ENCODE data around the gene ATPAF2. TPM values are rescaled to one million over a fixed set of nuclear protein-coding genes. Genes with fewer than 3 reads are reported as not detected.

ATPAF2 gene
- total RNA-seq, 4 donors from 2014 or later, result 8.3 to 19.9 (median 12.3) TPM

DNA sequence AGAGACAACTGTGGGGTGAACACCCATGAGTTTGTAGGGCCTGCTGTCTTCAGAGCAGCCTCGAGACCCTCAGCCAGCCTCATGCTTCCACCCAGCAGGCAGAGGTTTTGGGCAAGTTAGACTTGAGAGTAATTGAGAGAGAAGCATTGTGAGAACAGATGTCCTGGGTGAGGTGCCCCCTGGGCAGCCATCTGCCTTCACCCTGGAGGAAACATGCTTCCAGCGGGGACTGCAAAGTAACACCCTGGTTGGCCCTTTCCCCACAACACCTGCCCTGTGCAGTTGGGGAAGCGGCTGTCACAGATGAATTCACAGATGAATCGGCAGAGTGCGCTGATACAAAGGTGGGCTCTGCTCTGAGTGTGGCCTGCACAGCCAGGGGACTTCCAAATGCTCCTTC, 23.4 kb downstream of the ATPAF2 start:
- Histone ChIP-seq H3K27me3 (no peaks in the 10 kb centered on the region), H3K36me3 (peaks cover 0 to 56% of the 10 kb centered on the region in 2 donors), H3K27ac (no peak overlapping the region), H3K9me3 (no peaks in the 10 kb centered on the region), H3K4me3 (no peak overlapping the region), H3K4me1 (peaks cover 0 to 6% (median 0%) of the 10 kb centered on the region in 3 donors)
- TF ChIP-seq POLR2AphosphoS5 (IDR thresholded peaks at IDR 0.05) (no peak), POLR2A (IDR thresholded peaks at IDR 0.05) (no peak), EP300 (IDR thresholded peaks at IDR 0.05) (no peak)
- TF ChIP-seq, protein P1, sequence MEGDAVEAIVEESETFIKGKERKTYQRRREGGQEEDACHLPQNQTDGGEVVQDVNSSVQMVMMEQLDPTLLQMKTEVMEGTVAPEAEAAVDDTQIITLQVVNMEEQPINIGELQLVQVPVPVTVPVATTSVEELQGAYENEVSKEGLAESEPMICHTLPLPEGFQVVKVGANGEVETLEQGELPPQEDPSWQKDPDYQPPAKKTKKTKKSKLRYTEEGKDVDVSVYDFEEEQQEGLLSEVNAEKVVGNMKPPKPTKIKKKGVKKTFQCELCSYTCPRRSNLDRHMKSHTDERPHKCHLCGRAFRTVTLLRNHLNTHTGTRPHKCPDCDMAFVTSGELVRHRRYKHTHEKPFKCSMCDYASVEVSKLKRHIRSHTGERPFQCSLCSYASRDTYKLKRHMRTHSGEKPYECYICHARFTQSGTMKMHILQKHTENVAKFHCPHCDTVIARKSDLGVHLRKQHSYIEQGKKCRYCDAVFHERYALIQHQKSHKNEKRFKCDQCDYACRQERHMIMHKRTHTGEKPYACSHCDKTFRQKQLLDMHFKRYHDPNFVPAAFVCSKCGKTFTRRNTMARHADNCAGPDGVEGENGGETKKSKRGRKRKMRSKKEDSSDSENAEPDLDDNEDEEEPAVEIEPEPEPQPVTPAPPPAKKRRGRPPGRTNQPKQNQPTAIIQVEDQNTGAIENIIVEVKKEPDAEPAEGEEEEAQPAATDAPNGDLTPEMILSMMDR (IDR thresholded peaks at IDR 0.05), result no peak
- 95 to 100% methylated on average over 1 to 4 of the region's 5 CpGs for WGBS, 2 donors (ENCODE audit: low coverage in 1 of 2)
- no peak for ATAC-seq

DNA sequence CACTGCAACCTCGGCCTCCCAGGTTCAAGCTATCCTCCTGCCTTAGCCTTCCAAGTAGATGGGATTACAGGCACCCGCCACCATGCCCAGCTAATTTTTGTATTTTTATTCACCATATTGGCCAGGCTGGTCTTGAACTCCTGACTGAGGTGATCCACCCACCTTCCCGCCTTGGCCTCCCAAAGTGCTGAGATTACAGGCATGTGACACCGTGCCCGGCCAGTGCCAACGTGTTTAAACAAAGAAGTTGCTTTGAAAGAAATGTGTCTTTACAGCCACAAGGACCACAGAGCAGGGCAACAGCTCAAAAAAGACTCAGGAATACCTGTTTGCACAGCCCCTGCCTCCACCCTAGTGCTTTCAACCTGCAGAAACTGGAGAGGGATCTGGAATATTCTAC, 25.0 kb downstream of the ATPAF2 start:
- H3K27me3 ChIP-seq, result no peaks in the 10 kb centered on the region
- no peaks in the 10 kb centered on the region for H3K9me3 ChIP-seq
- no peak overlapping the region for H3K27ac ChIP-seq
- H3K4me1 ChIP-seq, result peaks cover 0 to 6% (median 0%) of the 10 kb centered on the region in 3 donors
- 92% methylated on average over 2 of the region's 6 CpGs; no CpG with 5 or more reads in 1 of the 2 donors for WGBS, 2 donors (ENCODE audit: low coverage in 1 of 2)
- ATAC-seq, result no peak
- TF ChIP-seq EP300 (IDR thresholded peaks at IDR 0.05) (no peak), POLR2AphosphoS5 (IDR thresholded peaks at IDR 0.05) (no peak), POLR2A (IDR thresholded peaks at IDR 0.05) (no peak)
- TF ChIP-seq, protein P1 (IDR thresholded peaks at IDR 0.05), result no peak
- H3K4me3 ChIP-seq, result no peak overlapping the region
- H3K36me3 ChIP-seq, result peaks cover 0 to 65% of the 10 kb centered on the region in 2 donors

DNA sequence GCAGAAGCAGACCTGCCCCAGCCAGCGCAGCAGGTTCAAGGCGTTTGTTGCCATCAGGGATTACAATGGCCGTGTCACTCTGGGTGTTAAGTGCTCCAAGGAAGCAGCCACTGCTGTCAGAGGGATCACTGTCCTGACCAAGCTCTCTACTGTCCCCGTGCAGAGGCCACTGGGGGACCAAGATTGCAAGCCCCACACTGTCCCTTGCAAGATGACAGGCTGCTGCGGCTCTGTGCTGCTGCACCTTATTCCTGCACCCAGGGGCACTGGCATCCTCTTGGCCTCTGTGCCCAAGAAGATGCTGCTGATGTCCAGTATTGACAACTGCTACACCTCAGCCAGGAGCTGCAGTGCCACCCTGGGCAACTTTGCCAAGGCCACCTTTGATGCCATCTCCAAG, 27.7 kb downstream of the ATPAF2 start:
- Histone ChIP-seq H3K27me3 (no peaks in the 10 kb centered on the region), H3K27ac (no peak overlapping the region), H3K4me1 (no peaks in the 10 kb centered on the region), H3K9me3 (no peaks in the 10 kb centered on the region), H3K36me3 (peaks cover 0 to 72% of the 10 kb centered on the region in 2 donors), H3K4me3 (no peak overlapping the region)
- TF ChIP-seq, protein P1 (IDR thresholded peaks at IDR 0.05), result no peak
- TF ChIP-seq EP300 (IDR thresholded peaks at IDR 0.05) (no peak), POLR2AphosphoS5 (IDR thresholded peaks at IDR 0.05) (no peak), POLR2A (IDR thresholded peaks at IDR 0.05) (no peak)
- WGBS, 2 donors (ENCODE audit: low coverage in 1 of 2), result no CpG with 5 or more reads among the region's 5 CpGs
- no peak for ATAC-seq

DNA sequence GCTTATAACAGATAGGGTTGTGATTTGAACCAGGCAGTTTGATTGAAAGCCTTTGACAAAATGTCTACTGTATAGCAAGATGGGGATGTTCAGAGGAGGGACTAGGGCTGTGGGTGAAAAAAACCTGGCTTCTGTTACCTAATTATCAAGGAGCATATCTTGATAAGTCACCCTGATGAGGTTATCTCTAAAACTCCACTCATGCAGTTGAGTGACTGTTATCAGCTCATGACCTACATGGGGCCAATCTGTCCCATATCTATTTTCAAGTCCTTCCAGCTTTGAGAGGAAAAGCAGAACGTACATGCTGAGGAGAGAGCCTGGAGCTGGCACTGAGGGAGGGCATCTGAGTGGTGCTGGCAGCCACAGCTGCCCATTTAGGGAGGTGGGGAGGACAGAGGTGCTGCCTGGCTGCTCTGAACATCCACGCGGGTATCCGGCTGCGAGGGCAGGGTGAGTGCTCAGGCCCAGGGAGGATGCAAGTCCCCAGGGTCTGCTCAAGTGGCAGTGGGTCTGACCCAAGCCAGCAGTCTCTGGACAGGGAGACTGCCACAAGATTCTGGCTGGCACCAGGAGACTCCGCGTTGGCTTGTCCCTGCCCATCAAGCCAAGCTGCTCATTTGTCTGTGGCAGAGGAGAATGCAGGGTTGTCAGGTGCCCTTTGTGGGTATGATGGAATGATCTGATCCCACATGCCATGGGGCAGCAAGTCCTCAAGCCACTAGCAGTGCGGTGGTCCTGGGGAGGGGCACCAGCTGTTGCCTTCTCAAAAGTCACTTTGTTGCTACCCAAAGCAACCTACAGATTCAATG, 29.2 kb downstream of the ATPAF2 start:
- peaks cover 0 to 61% of the 10 kb centered on the region in 2 donors for H3K36me3 ChIP-seq

More for the DNA sequence above, 29.2 kb downstream of the ATPAF2 start:
- Histone ChIP-seq H3K4me1 (no peaks in the 10 kb centered on the region), H3K4me3 (no peak overlapping the region), H3K27ac (no peak overlapping the region), H3K9me3 (no peaks in the 10 kb centered on the region), H3K27me3 (no peaks in the 10 kb centered on the region)
- no peak for ATAC-seq
- 25 to 70% methylated on average over 1 to 2 of the region's 8 CpGs for whole genome bisulfite sequencing, 2 donors (ENCODE audit: low coverage in 1 of 2)
- TF ChIP-seq POLR2AphosphoS5 (IDR thresholded peaks at IDR 0.05) (no peak), POLR2A (IDR thresholded peaks at IDR 0.05) (no peak), EP300 (IDR thresholded peaks at IDR 0.05) (no peak)
- TF ChIP-seq, protein P1 (IDR thresholded peaks at IDR 0.05), result no peak

Measured in gastroesophageal sphincter (tissue), 4 donors.